ENCODE results near the gene CD44.

DNA sequence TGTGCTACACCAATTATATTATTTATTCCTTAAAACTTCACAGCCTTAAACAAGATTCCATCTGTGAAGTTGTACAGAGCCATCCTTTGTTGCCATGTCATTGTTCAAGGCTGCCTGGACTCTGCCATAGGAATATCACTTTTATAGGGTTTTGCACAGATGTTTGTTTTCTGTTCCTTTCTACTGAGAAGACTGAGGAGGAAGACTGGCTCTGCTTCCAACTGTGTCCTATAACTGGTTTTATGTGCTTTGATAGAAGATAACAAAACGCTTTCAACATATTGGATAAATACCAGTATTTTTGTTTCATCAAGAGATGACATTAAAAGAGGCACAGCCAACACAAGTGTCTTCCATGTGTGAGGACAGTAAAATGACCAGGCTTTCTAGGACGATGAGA, 120.6 kb downstream of the CD44 start:
- TF ChIP-seq CTCF (IDR thresholded peaks at IDR 0.05) (no peak), SMC3 (IDR thresholded peaks at IDR 0.05; ENCODE audit: low read depth, low read length) (no peak), JUND (IDR thresholded peaks at IDR 0.05) (no peak), YY1 (IDR thresholded peaks at IDR 0.05; ENCODE audit: low read depth) (no peak), RFX5 (IDR thresholded peaks at IDR 0.05; ENCODE audit: low read length) (no peak), SIN3A (IDR thresholded peaks at IDR 0.05; ENCODE audit: borderline replicate concordance, low read depth, low read length) (no peak), TAF1 (IDR thresholded peaks at IDR 0.05; ENCODE audit: borderline replicate concordance, low read depth, low read length) (no peak), USF2 (IDR thresholded peaks at IDR 0.05; ENCODE audit: borderline replicate concordance, low read depth, low read length) (no peak), NFIC (IDR thresholded peaks at IDR 0.05; ENCODE audit: borderline replicate concordance) (no peak), POLR2AphosphoS5 (IDR thresholded peaks at IDR 0.05; ENCODE audit: low read depth, low read length) (no peak)
- TF ChIP-seq, protein P1, sequence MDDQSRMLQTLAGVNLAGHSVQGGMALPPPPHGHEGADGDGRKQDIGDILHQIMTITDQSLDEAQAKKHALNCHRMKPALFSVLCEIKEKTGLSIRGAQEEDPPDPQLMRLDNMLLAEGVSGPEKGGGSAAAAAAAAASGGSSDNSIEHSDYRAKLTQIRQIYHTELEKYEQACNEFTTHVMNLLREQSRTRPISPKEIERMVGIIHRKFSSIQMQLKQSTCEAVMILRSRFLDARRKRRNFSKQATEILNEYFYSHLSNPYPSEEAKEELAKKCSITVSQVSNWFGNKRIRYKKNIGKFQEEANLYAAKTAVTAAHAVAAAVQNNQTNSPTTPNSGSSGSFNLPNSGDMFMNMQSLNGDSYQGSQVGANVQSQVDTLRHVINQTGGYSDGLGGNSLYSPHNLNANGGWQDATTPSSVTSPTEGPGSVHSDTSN (IDR thresholded peaks at IDR 0.05), result no peak
- TF ChIP-seq, protein P2, sequence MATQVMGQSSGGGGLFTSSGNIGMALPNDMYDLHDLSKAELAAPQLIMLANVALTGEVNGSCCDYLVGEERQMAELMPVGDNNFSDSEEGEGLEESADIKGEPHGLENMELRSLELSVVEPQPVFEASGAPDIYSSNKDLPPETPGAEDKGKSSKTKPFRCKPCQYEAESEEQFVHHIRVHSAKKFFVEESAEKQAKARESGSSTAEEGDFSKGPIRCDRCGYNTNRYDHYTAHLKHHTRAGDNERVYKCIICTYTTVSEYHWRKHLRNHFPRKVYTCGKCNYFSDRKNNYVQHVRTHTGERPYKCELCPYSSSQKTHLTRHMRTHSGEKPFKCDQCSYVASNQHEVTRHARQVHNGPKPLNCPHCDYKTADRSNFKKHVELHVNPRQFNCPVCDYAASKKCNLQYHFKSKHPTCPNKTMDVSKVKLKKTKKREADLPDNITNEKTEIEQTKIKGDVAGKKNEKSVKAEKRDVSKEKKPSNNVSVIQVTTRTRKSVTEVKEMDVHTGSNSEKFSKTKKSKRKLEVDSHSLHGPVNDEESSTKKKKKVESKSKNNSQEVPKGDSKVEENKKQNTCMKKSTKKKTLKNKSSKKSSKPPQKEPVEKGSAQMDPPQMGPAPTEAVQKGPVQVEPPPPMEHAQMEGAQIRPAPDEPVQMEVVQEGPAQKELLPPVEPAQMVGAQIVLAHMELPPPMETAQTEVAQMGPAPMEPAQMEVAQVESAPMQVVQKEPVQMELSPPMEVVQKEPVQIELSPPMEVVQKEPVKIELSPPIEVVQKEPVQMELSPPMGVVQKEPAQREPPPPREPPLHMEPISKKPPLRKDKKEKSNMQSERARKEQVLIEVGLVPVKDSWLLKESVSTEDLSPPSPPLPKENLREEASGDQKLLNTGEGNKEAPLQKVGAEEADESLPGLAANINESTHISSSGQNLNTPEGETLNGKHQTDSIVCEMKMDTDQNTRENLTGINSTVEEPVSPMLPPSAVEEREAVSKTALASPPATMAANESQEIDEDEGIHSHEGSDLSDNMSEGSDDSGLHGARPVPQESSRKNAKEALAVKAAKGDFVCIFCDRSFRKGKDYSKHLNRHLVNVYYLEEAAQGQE (IDR thresholded peaks at IDR 0.05; ENCODE audit: low read depth, low read length), result no peak
- TF ChIP-seq, protein P3, sequence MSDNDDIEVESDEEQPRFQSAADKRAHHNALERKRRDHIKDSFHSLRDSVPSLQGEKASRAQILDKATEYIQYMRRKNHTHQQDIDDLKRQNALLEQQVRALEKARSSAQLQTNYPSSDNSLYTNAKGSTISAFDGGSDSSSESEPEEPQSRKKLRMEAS (IDR thresholded peaks at IDR 0.05; ENCODE audit: low read depth), result no peak
